ENCODE results near the gene TRIM54. TPM values are rescaled to one million over a fixed set of nuclear protein-coding genes. Genes with fewer than 3 reads are reported as not detected.

Gene TRIM54
- total and polyA plus RNA-seq, 9 donors, result 0.12 to 0.72 (median 0.28) TPM; not detected in 3

DNA sequence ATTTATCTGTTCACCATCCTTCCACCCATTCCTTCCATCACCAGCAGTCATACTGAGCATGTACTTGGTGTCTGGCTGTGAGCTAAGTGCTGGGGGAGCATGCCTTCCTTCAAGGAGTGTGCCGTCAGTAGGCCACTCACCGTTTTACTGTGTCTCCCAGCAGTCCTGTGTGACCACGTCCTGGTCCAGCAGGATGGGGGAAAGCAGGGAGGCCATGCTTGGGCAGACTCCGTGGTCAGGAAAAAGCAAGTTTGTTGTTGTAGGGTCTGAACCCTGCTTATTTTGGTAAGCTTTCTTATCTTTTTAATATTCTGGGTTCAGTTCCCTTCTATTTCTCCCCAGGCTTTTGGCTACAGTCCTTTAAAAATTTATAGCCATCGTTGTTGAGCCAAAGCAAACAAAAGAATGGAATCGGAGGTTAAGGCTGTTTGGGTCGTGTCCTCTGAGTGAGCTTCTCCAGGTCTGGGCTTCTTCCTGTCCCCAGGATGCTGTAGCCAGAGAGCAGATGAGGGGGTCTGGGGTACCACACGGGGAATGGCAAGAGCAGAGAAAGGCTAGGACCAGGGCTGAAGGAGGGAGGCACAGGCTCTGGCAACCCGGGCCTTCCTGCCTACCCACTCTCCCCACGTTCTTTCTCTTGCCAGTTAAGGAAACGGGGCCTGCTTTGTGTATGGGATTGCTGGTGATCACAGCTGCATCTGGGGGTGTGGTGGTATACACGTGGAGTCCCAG, 32.9 kb upstream of the TRIM54 start:
- 18 to 26% (median 19%) methylated on average over 12 of the region's 12 CpGs for WGBS, 3 donors
- Histone ChIP-seq H3K4me1 (ENCODE audit: insufficient read depth) (peaks cover 5% of the 10 kb centered on the region), H3K36me3 (no peaks in the 10 kb centered on the region), H3K4me3 (no peak overlapping the region), H3K9me3 (no peaks in the 10 kb centered on the region), H3K27ac (no peak overlapping the region), H3K27me3 (no peaks in the 10 kb centered on the region)
- no peak for TF ChIP-seq EP300 (IDR thresholded peaks at IDR 0.05)
- TF ChIP-seq POLR2A (IDR thresholded peaks at IDR 0.05), result no peak
- TF ChIP-seq, protein P1, sequence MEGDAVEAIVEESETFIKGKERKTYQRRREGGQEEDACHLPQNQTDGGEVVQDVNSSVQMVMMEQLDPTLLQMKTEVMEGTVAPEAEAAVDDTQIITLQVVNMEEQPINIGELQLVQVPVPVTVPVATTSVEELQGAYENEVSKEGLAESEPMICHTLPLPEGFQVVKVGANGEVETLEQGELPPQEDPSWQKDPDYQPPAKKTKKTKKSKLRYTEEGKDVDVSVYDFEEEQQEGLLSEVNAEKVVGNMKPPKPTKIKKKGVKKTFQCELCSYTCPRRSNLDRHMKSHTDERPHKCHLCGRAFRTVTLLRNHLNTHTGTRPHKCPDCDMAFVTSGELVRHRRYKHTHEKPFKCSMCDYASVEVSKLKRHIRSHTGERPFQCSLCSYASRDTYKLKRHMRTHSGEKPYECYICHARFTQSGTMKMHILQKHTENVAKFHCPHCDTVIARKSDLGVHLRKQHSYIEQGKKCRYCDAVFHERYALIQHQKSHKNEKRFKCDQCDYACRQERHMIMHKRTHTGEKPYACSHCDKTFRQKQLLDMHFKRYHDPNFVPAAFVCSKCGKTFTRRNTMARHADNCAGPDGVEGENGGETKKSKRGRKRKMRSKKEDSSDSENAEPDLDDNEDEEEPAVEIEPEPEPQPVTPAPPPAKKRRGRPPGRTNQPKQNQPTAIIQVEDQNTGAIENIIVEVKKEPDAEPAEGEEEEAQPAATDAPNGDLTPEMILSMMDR (IDR thresholded peaks at IDR 0.05), result no peak
- intact Hi-C loops (cut with DNase I), result no loop called here
- no peak for DNase-seq

DNA sequence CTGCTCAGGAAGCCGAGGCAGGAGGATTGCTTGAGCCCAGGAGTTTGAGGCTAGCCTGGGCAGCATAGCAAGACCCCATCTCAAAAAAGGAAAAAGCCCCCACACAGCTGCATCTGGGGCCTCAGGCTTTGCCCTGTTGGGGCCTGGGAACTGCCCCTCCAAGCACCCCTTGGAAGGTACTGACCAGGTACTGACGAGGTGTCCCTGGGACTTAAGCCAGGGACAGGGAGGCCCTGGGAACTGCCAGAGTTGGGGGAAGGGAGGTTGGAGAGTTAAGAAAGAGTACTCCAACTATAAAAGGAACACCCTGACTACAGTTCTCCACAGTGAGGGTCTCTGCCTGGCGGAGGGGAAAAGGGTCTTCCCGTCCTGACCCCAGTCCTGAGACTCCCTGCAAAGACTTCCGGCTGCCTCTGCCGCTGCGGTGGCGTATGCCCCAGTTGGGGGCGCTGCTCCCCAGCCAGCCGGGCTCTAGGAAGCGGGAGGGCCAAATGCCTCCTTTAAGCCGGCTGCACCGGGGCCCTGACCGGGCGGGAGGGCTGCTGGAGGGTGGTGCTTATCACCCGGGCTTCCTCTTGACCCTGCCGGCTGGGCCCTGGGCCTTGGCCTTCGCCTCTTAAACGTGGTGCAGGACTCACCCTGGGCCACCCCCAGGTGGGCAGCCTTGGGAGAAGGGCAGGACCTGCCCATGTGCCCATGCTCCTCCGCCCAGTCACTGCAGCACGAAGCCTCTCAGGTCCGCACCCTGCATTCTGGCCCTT, 32.2 kb upstream of the TRIM54 start:
- no peaks in the 10 kb centered on the region for H3K27me3 ChIP-seq
- intact Hi-C loops (cut with DNase I), result no loop called here
- H3K9me3 ChIP-seq, result no peaks in the 10 kb centered on the region
- TF ChIP-seq EP300 (IDR thresholded peaks at IDR 0.05) (no peak), POLR2A (IDR thresholded peaks at IDR 0.05) (no peak)
- TF ChIP-seq, protein P1 (IDR thresholded peaks at IDR 0.05), result peak in 1 of 3 donors; percentile 24
- WGBS, 3 donors, result 26 to 35% (median 31%) methylated on average over 20 to 22 of the region's 22 CpGs
- DNase-seq, result peak in 1 of 5 donors; percentile 67
- H3K4me1 ChIP-seq (ENCODE audit: insufficient read depth), result peaks cover 5% of the 10 kb centered on the region
- no peak overlapping the region for H3K4me3 ChIP-seq
- H3K27ac ChIP-seq, result no peak overlapping the region
- no peaks in the 10 kb centered on the region for H3K36me3 ChIP-seq

GRCh38 chr2:27250652-27251379, 31.4 kb upstream of the TRIM54 start:
- Histone ChIP-seq H3K36me3 (no peaks in the 10 kb centered on the region), H3K27me3 (no peaks in the 10 kb centered on the region), H3K27ac (no peak overlapping the region), H3K9me3 (no peaks in the 10 kb centered on the region), H3K4me1 (ENCODE audit: insufficient read depth) (peaks cover 7% of the 10 kb centered on the region), H3K4me3 (no peak overlapping the region)
- TF ChIP-seq POLR2A (IDR thresholded peaks at IDR 0.05) (no peak), EP300 (IDR thresholded peaks at IDR 0.05) (no peak)
- TF ChIP-seq, protein P1 (IDR thresholded peaks at IDR 0.05), result no peak
- intact Hi-C loops (cut with DNase I), result no loop called here
- whole genome bisulfite sequencing, 3 donors, result 54 to 68% (median 57%) methylated on average over 13 of the region's 13 CpGs
- DNase-seq, result no peak

- DNase-seq, result no peak
- H3K9me3 ChIP-seq, result no peaks in the 10 kb centered on the region
- H3K27me3 ChIP-seq, result no peaks in the 10 kb centered on the region
- H3K36me3 ChIP-seq, result no peaks in the 10 kb centered on the region
- intact Hi-C loops (cut with DNase I), result no loop called here
- no peak overlapping the region for H3K27ac ChIP-seq
- peaks cover 7% of the 10 kb centered on the region for H3K4me1 ChIP-seq (ENCODE audit: insufficient read depth)
- no peak overlapping the region for H3K4me3 ChIP-seq
- 75 to 80% (median 78%) methylated on average over 13 of the region's 13 CpGs for WGBS, 3 donors
- no peak for TF ChIP-seq EP300 (IDR thresholded peaks at IDR 0.05)
- TF ChIP-seq POLR2A (IDR thresholded peaks at IDR 0.05), result no peak
- TF ChIP-seq, protein P1 (IDR thresholded peaks at IDR 0.05), result no peak
Measured at GRCh38 chr2:27251766-27252165, 30.5 kb upstream of the TRIM54 start.

Measured in ovary (tissue), 9 donors.